ENCODE data around the gene INHBA. TPM values are rescaled to one million over a fixed set of nuclear protein-coding genes. Genes with fewer than 3 reads are reported as not detected.

INHBA gene
- total and polyA plus RNA-seq, 2 experiments from 2014 or later = 0.94 to 1.3 TPM

DNA sequence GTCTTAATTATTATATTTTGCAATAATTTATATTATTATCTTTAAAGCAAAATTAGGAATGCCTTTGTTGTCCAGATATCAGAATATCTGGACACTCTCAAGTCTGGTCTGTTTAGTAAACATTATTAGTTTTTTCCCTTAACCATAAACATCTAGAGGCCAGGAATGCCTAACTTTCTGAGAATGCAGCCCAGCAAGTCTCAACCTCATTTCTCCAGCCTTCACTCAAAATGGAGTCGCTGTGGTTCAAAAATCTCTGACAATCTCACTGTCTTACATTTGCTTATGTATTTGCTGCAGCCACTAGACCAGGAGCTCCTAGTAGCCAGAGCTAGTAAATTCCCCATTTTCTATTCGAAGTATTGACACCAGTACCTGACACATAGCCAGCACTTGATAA lies 49.7 kb upstream of the INHBA start (continued):
- TF ChIP-seq, protein P1, sequence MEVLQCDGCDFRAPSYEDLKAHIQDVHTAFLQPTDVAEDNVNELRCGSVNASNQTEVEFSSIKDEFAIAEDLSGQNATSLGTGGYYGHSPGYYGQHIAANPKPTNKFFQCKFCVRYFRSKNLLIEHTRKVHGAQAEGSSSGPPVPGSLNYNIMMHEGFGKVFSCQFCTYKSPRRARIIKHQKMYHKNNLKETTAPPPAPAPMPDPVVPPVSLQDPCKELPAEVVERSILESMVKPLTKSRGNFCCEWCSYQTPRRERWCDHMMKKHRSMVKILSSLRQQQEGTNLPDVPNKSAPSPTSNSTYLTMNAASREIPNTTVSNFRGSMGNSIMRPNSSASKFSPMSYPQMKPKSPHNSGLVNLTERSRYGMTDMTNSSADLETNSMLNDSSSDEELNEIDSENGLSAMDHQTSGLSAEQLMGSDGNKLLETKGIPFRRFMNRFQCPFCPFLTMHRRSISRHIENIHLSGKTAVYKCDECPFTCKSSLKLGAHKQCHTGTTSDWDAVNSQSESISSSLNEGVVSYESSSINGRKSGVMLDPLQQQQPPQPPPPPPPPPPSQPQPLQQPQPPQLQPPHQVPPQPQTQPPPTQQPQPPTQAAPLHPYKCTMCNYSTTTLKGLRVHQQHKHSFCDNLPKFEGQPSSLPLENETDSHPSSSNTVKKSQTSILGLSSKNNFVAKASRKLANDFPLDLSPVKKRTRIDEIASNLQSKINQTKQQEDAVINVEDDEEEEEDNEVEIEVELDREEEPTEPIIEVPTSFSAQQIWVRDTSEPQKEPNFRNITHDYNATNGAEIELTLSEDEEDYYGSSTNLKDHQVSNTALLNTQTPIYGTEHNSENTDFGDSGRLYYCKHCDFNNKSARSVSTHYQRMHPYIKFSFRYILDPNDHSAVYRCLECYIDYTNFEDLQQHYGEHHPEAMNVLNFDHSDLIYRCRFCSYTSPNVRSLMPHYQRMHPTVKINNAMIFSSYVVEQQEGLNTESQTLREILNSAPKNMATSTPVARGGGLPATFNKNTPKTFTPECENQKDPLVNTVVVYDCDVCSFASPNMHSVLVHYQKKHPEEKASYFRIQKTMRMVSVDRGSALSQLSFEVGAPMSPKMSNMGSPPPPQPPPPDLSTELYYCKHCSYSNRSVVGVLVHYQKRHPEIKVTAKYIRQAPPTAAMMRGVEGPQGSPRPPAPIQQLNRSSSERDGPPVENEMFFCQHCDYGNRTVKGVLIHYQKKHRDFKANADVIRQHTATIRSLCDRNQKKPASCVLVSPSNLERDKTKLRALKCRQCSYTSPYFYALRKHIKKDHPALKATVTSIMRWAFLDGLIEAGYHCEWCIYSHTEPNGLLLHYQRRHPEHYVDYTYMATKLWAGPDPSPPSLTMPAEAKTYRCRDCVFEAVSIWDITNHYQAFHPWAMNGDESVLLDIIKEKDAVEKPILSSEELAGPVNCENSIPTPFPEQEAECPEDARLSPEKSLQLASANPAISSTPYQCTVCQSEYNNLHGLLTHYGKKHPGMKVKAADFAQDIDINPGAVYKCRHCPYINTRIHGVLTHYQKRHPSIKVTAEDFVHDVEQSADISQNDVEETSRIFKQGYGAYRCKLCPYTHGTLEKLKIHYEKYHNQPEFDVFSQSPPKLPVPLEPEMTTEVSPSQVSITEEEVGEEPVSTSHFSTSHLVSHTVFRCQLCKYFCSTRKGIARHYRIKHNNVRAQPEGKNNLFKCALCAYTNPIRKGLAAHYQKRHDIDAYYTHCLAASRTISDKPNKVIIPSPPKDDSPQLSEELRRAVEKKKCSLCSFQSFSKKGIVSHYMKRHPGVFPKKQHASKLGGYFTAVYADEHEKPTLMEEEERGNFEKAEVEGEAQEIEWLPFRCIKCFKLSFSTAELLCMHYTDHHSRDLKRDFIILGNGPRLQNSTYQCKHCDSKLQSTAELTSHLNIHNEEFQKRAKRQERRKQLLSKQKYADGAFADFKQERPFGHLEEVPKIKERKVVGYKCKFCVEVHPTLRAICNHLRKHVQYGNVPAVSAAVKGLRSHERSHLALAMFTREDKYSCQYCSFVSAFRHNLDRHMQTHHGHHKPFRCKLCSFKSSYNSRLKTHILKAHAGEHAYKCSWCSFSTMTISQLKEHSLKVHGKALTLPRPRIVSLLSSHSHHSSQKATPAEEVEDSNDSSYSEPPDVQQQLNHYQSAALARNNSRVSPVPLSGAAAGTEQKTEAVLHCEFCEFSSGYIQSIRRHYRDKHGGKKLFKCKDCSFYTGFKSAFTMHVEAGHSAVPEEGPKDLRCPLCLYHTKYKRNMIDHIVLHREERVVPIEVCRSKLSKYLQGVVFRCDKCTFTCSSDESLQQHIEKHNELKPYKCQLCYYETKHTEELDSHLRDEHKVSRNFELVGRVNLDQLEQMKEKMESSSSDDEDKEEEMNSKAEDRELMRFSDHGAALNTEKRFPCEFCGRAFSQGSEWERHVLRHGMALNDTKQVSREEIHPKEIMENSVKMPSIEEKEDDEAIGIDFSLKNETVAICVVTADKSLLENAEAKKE (CRISPR knock-in tag; IDR thresholded peaks at IDR 0.05) = no peak
- TF ChIP-seq, protein P2, sequence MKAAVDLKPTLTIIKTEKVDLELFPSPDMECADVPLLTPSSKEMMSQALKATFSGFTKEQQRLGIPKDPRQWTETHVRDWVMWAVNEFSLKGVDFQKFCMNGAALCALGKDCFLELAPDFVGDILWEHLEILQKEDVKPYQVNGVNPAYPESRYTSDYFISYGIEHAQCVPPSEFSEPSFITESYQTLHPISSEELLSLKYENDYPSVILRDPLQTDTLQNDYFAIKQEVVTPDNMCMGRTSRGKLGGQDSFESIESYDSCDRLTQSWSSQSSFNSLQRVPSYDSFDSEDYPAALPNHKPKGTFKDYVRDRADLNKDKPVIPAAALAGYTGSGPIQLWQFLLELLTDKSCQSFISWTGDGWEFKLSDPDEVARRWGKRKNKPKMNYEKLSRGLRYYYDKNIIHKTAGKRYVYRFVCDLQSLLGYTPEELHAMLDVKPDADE (IDR thresholded peaks at IDR 0.05) = no peak
- TF ChIP-seq EZH2phosphoT487 (IDR thresholded peaks at IDR 0.05; ENCODE audit: unreplicated experiment) = no peak
- no peak for TF ChIP-seq ZNF114 (CRISPR knock-in tag; IDR thresholded peaks at IDR 0.05)

DNA sequence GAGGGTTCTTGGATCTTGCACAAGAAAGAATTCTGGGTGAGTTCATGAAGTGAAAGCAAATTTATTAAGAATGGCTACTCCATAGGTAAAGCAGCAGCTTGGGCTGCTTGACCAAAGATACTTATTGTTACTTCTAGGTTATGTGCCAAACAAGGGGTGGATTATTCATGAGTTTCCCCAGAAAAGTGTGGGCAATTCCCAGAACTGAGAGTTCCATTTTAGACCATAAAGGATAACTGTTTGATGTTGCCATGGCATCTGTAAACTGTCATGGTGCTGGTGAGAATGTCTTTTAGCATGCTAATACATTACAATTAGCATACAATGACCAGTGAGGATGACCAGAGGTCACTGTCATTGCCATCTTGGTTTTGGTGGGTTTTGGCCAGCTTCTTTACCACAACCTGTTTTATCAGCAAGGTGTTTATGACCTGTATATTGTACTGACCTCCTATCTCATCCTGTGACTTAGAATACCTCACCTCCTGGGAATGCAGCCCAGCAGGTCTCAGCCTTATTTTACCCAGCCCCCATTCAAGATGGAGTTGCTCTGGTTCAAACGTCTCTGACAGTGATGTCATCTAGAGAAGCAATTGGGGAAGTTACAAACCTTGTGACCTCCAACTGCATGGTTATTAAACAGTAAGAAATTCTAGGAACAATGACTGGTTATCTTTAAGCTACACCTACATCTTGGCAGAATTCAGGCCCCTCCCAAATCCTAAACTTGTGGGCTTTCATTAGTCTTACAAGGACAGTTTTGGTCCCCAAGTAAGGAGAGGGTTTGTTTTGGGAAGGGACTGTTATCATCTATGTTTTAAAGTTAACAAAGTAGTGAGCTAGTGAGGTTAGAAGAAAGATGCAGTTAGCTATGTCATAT lies 48.0 kb upstream of the INHBA start:
- H3K4me3 Mint-ChIP-seq = no peak overlapping the region
- no peak overlapping the region for H2AFZ ChIP-seq
- no peak overlapping the region for H3K27ac ChIP-seq (ENCODE audit: low read depth)
- H3K79me2 ChIP-seq (replicated peaks; ENCODE audit: insufficient read depth) = no peaks in the 10 kb centered on the region
- H3K4me2 ChIP-seq = no peak overlapping the region
- ATAC-seq (no peak), DNase-seq (ENCODE audit: low spot score) (no peak)
- no peaks in the 10 kb centered on the region for H3K27me3 ChIP-seq (ENCODE audit: insufficient read depth)
- H4K20me1 ChIP-seq (replicated peaks; ENCODE audit: insufficient read depth) = no peaks in the 10 kb centered on the region
- peaks cover 2% of the 10 kb centered on the region for H3K27me3 Mint-ChIP-seq (ENCODE audit: insufficient read depth, low read depth, poor library complexity)
- H3F3A ChIP-seq (replicated peaks; ENCODE audit: low read depth) = no peaks in the 10 kb centered on the region
- peaks cover 17% of the 10 kb centered on the region for H3K9me2 ChIP-seq (ENCODE audit: insufficient read depth)
- H3K36me3 ChIP-seq (ENCODE audit: insufficient read depth) = peaks cover 11% of the 10 kb centered on the region
- H3K4me3 ChIP-seq = no peak overlapping the region
- no peak overlapping the region for H3K27ac Mint-ChIP-seq
- TF ChIP-seq, protein P3, sequence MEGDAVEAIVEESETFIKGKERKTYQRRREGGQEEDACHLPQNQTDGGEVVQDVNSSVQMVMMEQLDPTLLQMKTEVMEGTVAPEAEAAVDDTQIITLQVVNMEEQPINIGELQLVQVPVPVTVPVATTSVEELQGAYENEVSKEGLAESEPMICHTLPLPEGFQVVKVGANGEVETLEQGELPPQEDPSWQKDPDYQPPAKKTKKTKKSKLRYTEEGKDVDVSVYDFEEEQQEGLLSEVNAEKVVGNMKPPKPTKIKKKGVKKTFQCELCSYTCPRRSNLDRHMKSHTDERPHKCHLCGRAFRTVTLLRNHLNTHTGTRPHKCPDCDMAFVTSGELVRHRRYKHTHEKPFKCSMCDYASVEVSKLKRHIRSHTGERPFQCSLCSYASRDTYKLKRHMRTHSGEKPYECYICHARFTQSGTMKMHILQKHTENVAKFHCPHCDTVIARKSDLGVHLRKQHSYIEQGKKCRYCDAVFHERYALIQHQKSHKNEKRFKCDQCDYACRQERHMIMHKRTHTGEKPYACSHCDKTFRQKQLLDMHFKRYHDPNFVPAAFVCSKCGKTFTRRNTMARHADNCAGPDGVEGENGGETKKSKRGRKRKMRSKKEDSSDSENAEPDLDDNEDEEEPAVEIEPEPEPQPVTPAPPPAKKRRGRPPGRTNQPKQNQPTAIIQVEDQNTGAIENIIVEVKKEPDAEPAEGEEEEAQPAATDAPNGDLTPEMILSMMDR (conservative IDR thresholded peaks at IDR 0.05; ENCODE audit: low read depth in 2 of 2) = no peak
- no peak for TF ChIP-seq NANOG (IDR thresholded peaks at IDR 0.05; ENCODE audit: borderline replicate concordance)
- no peaks in the 10 kb centered on the region for H3K4me1 Mint-ChIP-seq
- H3K4me1 ChIP-seq (ENCODE audit: insufficient read depth) = no peaks in the 10 kb centered on the region
- peaks cover 50% of the 10 kb centered on the region for H3K9me3 Mint-ChIP-seq
- H3K36me3 Mint-ChIP-seq (ENCODE audit: low read depth) = peaks cover 23% of the 10 kb centered on the region; the same call in 2 of the 3 replicates
